Sciatic nerve (tissue), 2 donors: ENCODE results near the gene TJP2. TPM values are rescaled to one million over a fixed set of nuclear protein-coding genes. Genes with fewer than 3 reads are reported as not detected.
"Not testable (repeated sequence)": the region's sequence is repeated elsewhere in the genome, so short reads cannot be mapped to it uniquely, and the experiment has no call there.

ENCODE experiments used
- ATAC-seq: fragments of 200-7000 bp; cut with Tn5 transposase; one replicate; pipeline ENCODE4 v1.9.1; 2020; ENCODE audit warnings: mild to moderate bottlenecking, moderate library complexity
- DNase-seq: peaks from one replicate; pipeline ENCODE4 v3.0.0-alpha.2; 2020; ENCODE audit warnings: low spot score
- intact Hi-C: fragments of 100-400 bp; cut with DNase I; formaldehyde crosslinking; loops from one replicate; pipeline ENCODE4 v1.14.2; 2022
- total RNA-seq: library from RNA; stranded (reverse); fragmentation: NEBNext Ultra II Directional; extraction: Animal tissue kit (Norgen Biotek cat#: 25700); gene quantifications from one replicate; pipeline ENCODE4 v1.2.1, GENCODE V29; 2021
- donor health status: DM: no; HTN: no; CAD: no.
- donor health status: DM: no; HTN: no; CAD: no.

The TJP2 gene
- total RNA-seq, 1 donor from 2014 or later, result 129 TPM

DNA sequence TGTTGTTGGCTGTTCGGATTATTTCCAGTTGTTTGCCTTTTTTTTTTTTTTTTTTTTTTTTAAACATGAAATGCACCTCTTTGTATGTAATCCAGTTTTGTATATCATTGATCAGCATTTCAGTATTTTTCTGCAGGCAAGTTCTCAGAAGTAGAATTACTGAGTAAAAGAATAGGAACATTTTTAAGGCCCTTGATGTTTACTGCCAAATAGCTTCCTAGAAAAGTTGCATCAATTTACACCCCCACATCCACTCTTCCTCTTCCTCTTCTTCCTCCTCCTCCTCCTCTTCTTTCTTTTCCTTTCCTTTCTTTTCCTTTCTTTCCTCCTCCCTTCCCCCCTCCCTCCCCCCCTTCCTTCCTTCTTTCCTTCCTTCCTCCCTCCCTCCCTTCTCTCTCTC is 81.5 kb downstream of the TJP2 start:
- no peak for ATAC-seq
- DNase-seq, result no peak
- intact Hi-C loops, result no loop called here

GRCh38 chr9:69258551-69258950 is 84.5 kb downstream of the TJP2 start:
- DNase-seq (no peak), ATAC-seq (no peak)
- intact Hi-C loops, result no loop called here

GRCh38 chr9:69260161-69260560 is 86.1 kb downstream of the TJP2 start:
- DNase-seq (no peak), ATAC-seq (no peak)
- intact Hi-C loops, result no loop called here

- DNase-seq (no peak), ATAC-seq (no peak)
- intact Hi-C loops, result no loop called here
Observed at GRCh38 chr9:69261636-69262035, 87.6 kb downstream of the TJP2 start.

GRCh38 chr9:69264526-69264925 is 90.4 kb downstream of the TJP2 start:
- intact Hi-C loops, result no loop called here
- DNase-seq (no peak), ATAC-seq (no peak)

DNA sequence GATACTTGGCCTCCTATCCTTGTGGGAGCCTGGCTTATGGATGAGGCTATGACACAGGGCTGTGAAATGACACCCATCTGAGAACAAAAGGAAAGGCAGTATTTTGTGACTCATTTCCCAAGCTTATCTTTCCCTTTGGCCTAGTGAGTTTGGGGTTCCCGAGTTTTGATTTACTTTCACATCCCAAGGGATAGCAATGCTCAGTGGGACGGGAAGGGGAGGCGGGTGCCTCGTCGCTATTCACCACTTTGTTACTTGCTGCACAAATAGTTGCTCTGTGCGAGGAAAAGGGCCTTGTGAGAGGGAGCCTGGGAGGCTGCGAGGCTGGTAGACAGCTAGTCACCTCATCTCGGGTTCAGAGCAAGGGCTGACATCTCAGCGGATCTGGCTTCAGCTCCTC is 91.8 kb downstream of the TJP2 start:
- intact Hi-C loops, result no loop called here

GRCh38 chr9:69272212-69272611 is 98.1 kb downstream of the TJP2 start:
- DNase-seq (no peak), ATAC-seq (no peak)
- intact Hi-C loops, result no loop called here

More for the DNA sequence above, 91.8 kb downstream of the TJP2 start:
- DNase-seq (no peak), ATAC-seq (no peak)

DNA sequence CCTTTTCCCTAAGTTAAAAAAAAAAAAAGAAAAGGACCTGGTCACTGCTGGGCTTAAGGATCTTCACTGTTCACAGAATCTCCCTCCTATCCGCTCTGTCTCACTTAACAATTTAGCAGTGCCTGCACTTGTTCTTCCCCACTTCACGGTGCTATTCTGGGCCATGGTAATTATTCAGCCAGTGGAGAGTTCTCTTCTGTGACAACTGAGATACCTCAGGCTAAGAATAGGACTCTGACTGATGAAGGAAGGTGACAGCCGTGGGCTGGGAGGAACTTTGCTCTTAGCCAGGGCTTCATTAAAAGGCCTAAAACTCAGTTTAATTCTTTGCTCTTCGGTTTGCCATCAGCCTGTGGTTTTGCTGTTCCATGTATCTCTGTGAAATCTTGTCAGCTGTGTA is 99.1 kb downstream of the TJP2 start:
- DNase-seq (no peak), ATAC-seq (no peak)
- intact Hi-C loops, result no loop called here

DNA sequence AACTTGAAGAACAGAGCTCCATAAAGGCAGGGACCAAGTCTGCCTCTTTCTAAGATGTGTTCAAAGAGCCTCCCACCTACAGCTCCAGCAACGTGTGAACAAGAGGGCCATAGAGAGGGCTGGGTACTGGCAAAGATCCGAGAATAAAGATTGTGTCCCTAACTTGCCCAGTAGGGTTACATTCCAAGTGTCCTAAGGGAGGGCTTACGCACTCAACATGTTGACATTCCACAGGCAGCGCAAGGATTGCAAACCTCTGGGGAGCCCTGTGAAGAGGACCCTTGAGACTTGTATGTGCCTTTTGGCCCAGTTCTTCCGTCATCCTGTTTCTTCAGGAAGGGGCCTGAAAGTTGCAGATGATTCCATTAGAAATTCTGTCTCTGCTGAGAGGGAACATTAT is 102.7 kb downstream of the TJP2 start:
- intact Hi-C loops, result no loop called here
- DNase-seq, result no peak
- no peak for ATAC-seq

DNA sequence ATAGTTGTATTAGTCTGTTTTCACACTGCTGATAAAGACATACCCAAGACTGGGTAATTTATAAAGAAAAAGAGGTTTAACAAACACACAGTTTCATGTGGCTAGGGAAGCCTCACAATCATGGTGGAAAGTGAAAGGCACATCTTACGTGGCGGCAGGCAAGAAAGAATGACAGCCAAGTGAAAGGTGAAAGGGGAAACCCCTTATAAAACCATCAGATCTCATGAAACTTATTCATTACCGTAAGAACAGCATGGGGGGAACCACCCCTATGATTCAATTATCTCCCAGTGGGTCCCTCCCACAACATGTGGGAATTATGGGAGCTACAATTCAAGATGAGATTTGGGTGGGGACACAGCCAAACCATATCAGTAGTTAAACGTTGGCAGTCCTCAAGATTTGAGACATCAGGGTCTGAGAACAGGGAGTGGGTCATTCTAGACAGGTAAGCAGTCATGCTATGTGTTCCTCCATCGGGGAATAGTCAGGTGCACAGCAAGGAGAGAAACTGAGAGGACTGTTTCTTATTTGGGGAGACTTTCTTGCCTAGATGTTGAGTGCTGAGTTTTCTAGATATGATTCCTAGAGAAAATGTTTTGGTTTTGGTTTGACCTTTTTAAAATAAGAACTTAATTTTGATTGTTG is 105.1 kb downstream of the TJP2 start:
- no peak for DNase-seq
- intact Hi-C loops, result no loop called here
- no peak for ATAC-seq

DNA sequence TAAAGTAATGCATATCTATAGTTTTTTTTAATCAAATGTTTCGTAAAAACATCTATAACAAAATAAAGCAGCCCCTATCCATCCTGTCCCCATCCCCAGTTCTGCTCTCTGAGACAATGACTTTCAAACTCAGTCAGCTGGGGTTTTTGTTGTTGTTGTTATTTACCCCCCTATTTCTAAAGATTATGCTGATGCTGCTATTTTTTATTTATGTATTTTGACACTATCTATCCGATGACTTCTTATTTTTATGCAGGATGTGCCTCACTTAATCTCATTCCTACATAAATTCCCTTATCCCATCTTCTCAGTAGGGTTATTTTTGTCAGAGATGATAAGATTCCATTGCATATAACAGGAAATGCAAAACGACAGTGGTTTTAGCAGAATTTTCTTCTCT is 105.7 kb downstream of the TJP2 start:
- ATAC-seq (no peak), DNase-seq (no peak)
- intact Hi-C loops, result no loop called here

DNA sequence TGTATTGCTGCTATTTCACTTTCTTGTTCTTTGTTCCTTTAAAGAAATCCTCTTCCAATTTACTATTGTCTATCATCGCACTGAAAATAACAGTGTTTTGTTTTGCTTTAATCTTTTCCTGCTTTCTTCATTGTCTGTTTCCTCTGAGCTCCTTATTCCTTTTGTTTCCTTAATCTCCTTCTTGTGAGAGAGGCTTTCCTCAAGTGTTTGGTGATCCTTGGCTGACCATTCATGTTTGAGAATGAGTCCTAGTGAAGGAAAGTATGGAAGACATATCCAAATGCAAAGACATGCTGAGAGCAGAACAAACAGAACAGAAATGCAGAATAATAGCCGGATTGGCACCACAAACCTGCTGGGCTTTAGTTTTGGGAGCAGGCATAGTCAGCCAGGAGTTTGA is 108.9 kb downstream of the TJP2 start:
- no peak for DNase-seq
- intact Hi-C loops, result no loop called here
- ATAC-seq, result no peak

GRCh38 chr9:69292078-69292477 is 118.0 kb downstream of the TJP2 start:
- DNase-seq, result no peak
- no peak for ATAC-seq
- intact Hi-C loops, result no loop called here

DNA sequence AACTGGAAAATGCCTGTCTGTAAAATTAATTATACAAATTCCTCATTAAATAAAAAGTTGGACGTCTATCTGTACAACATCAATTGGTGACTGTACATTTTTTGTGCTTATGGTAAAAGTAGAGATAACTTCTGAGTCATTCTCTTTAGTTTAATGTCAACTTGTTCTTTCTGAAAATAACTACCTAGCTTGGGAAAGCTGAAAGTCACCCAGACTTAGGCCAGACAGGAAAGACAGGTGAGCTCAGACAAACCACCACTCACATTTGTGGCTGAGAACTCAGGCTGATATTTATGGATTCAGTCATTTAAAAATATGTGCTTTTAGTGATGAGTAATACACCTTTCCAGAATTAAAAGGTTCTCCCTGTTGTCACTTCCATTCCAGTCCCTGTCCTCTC is 119.1 kb downstream of the TJP2 start:
- ATAC-seq (no peak), DNase-seq (no peak)
- intact Hi-C loops, result no loop called here

- intact Hi-C loops, result no loop called here
- ATAC-seq (peak; percentile 44), DNase-seq (no peak)
Observed at GRCh38 chr9:69295872-69296552, 121.9 kb downstream of the TJP2 start.

GRCh38 chr9:69297300-69297980 is 123.4 kb downstream of the TJP2 start:
- intact Hi-C loops, result no loop called here
- no peak for DNase-seq
- no peak for ATAC-seq

DNA sequence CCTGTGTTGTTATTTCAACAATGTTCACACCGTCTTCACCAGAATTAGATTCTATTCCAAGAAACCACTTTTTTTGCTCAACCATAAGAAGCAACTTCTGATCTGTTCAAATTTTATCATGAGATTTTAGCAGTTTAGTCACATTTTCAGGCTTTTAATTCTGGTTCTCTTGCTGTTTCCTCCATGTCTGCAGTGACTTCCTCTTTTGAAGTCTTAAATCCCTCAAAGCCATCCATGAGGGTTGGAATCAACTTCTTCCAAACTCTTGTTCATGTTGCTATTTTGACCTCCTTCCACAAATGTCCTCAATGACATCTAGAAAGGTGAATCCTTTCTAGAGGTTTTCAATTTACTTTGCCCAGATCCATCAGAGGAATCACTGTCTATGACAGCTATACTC is 125.2 kb downstream of the TJP2 start:
- no peak for ATAC-seq
- no peak for DNase-seq
- intact Hi-C loops, result no loop called here

DNA sequence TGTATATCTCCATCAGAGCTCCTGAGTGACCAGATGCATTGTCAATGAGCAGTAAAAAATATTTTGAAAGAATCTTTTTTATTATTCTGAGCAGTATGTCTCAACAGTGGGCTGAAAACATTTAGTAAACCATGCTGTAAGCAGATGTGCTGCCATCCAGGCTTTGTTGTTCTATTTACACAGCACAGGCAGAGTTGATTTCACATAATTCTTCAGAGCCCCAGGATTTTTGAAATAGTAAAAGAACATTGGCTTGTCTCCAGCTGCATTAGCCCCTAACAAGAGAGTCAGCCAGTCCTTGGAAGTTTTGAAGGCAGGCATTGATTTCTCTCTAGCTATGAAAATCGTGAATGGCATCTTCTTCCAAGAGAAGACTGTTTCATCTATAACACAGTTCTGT is 125.7 kb downstream of the TJP2 start:
- ATAC-seq (no peak), DNase-seq (no peak)
- intact Hi-C loops, result no loop called here

- intact Hi-C loops, result no loop called here
- ATAC-seq, result no peak
- DNase-seq, result no peak
Observed at GRCh38 chr9:69303331-69303730, 129.3 kb downstream of the TJP2 start.

- DNase-seq, intact Hi-C loops, ATAC-seq: not testable (repeated sequence)
Observed at GRCh38 chr9:69306895-69307445, 132.9 kb downstream of the TJP2 start.
